Upper lobe of left lung (tissue), 6 donors: ENCODE measurements around the gene CCIN. TPM values are rescaled to one million over a fixed set of nuclear protein-coding genes. Genes with fewer than 3 reads are reported as not detected.

ENCODE experiments used
- ATAC-seq, 2 donors: fragments of 200-7000 bp; cut with Tn5 transposase; one replicate each; pipeline ENCODE4 v1.9.1; 2022; ENCODE audit warnings: mild to moderate bottlenecking in 2 of 2, moderate library complexity in 2 of 2; ENCODE audit not compliant: low FRiP score in 2 of 2
- DNase-seq, 2 donors: peaks; one replicate each; pipeline ENCODE4 v3.0.0-alpha.2; 2019 to 2020
- H3K27ac ChIP-seq, 4 donors: fragments of 200-600 bp; sonication (generic); one replicate each; pipeline ENCODE4 v1.5.1; 2016 to 2019
- H3K27me3 ChIP-seq, 4 donors: fragments of 200-600 bp; sonication (generic); one replicate each; pipeline ENCODE4 v1.5.1; 2017 to 2019
- H3K36me3 ChIP-seq, 4 donors: fragments of 200-600 bp; sonication (generic); one replicate each; pipeline ENCODE4 v1.5.1; 2016 to 2019
- H3K4me1 ChIP-seq, 4 donors: fragments of 200-600 bp; sonication (generic); one replicate each; pipeline ENCODE4 v1.5.1; 2018 to 2019
- H3K4me3 ChIP-seq, 4 donors: fragments of 200-600 bp; sonication (generic); one replicate each; pipeline ENCODE4 v1.5.1; 2017 to 2019; ENCODE audit warnings: mild to moderate bottlenecking in 2 of 4, moderate library complexity in 1 of 4
- H3K9me3 ChIP-seq, 4 donors: fragments of 200-600 bp; sonication (generic); one replicate each; pipeline ENCODE4 v1.5.1; 2018 to 2019
- CTCF ChIP-seq, 6 experiments: fragments of 450-650 bp in 4 of 6; fragments of 200-600 bp in 2 of 6; sonication (generic) in 2 of 6; IDR thresholded peaks; one replicate each; pipeline ENCODE4 v1.5.1; 2016 to 2019; ENCODE audit warnings: antibody characterized with exemption in 6 of 6
- EP300 ChIP-seq, 4 donors: sonication (generic); formaldehyde crosslinking; IDR thresholded peaks; one replicate each; pipeline ENCODE4 v1.5.1; 2017; ENCODE audit warnings: antibody characterized with exemption in 4 of 4, control low read depth in 2 of 4
- POLR2A ChIP-seq, 4 donors: fragments of 450-650 bp; IDR thresholded peaks; one replicate each; pipeline ENCODE4 v1.5.1; 2016 to 2017; ENCODE audit warnings: antibody characterized with exemption in 4 of 4, mild to moderate bottlenecking in 2 of 4
- POLR2AphosphoS5 ChIP-seq, 2 donors: sonication (generic); formaldehyde crosslinking; IDR thresholded peaks; one replicate each; pipeline ENCODE4 v1.5.1; 2017; ENCODE audit warnings: antibody characterized with exemption in 2 of 2
- WGBS, 2 donors: methylation state at CpG; one replicate each; pipeline ENCODE4 v1.1.5; 2017 to 2018; 5-methylcytosine and 5-hydroxymethylcytosine counted together
- total RNA-seq, 6 donors: library from RNA; depleted of rRNA in 4 of 6; stranded (reverse); fragments of >200 nt in 4 of 6; gene quantifications; one replicate each; pipeline versions ENCODE4 v1.1.0 to v1.2.1, GENCODE V29; 2016 to 2021
- donor health status: DM: no; HTN: no; CAD: no; lungs with moderate emphysema.
- donor health status: DM: no; HTN: yes; CAD: no; lungs with severe emphysema.

CCIN gene
- total RNA-seq, 6 donors from 2014 or later: 0.30 to 1.4 (median 0.49) TPM; not detected in 1

- Histone ChIP-seq H3K9me3 (peaks cover 0 to 4% (median 0%) of the 10 kb centered on the region in 4 donors), H3K27ac (no peak overlapping the region), H3K36me3 (peaks cover 8 to 78% (median 55%) of the 10 kb centered on the region in 4 donors), H3K27me3 (no peaks in the 10 kb centered on the region), H3K4me3 (no peak overlapping the region), H3K4me1 (peaks cover 0 to 11% (median 2%) of the 10 kb centered on the region in 4 donors)
- WGBS, 2 donors: 92 to 95% methylated on average over 5 of the region's 5 CpGs
- TF ChIP-seq POLR2AphosphoS5 (IDR thresholded peaks at IDR 0.05) (no peak), CTCF (IDR thresholded peaks at IDR 0.05) (no peak), POLR2A (IDR thresholded peaks at IDR 0.05) (no peak), EP300 (IDR thresholded peaks at IDR 0.05) (no peak)
- ATAC-seq (no peak), DNase-seq (no peak)
Observed at GRCh38 chr9:36218011-36218410, 48.8 kb downstream of the CCIN start.

GRCh38 chr9:36218411-36218901, 49.3 kb downstream of the CCIN start:
- no peak overlapping the region for H3K27ac ChIP-seq
- ATAC-seq: no peak
- DNase-seq: no peak
- peaks cover 0 to 11% (median 2%) of the 10 kb centered on the region in 4 donors for H3K4me1 ChIP-seq
- WGBS, 2 donors: 88 to 90% methylated on average over 7 of the region's 7 CpGs
- TF ChIP-seq CTCF (IDR thresholded peaks at IDR 0.05) (no peak), POLR2AphosphoS5 (IDR thresholded peaks at IDR 0.05) (no peak), EP300 (IDR thresholded peaks at IDR 0.05) (no peak), POLR2A (IDR thresholded peaks at IDR 0.05) (no peak)
- H3K36me3 ChIP-seq: peaks cover 11 to 78% (median 59%) of the 10 kb centered on the region in 4 donors
- H3K27me3 ChIP-seq: no peaks in the 10 kb centered on the region
- peaks cover 0 to 4% (median 0%) of the 10 kb centered on the region in 4 donors for H3K9me3 ChIP-seq
- no peak overlapping the region for H3K4me3 ChIP-seq

Other genes starting within 250 kb of the CCIN start
- not detected for gene OR2S2, start 211.2 kb upstream of the CCIN start, total RNA-seq
- 10 to 100 TPM in 4 of 6 donors, 1 to 10 TPM in 2; 8.4 to 17.6 (median 11.0) TPM for gene RECK, start 132.5 kb upstream of the CCIN start, total RNA-seq
- 100 to 1,000 TPM in 1 of 6 donors, 10 to 100 TPM in 5; 39.6 to 131 (median 66.0) TPM for gene GLIPR2, start 32.7 kb upstream of the CCIN start, total RNA-seq
- gene CLTA, start 21.5 kb downstream of the CCIN start, total RNA-seq: 100 to 1,000 TPM; 120 to 218 (median 192) TPM
- gene GNE, start 89.1 kb downstream of the CCIN start, total RNA-seq: 10 to 100 TPM in 4 of 6 donors, 1 to 10 TPM in 2; 9.0 to 23.6 (median 13.4) TPM
- gene RNF38, start 230.9 kb downstream of the CCIN start, total RNA-seq: 10 to 100 TPM; 17.4 to 41.9 (median 34.3) TPM